ENCODE data around the gene FBN1.

GRCh38 chr15:48638963-48639362 is 6.5 kb downstream of the FBN1 start:
- TF ChIP-seq CTCF (IDR thresholded peaks at IDR 0.05) (no peak), POLR2AphosphoS5 (IDR thresholded peaks at IDR 0.05) (no peak)
